Mesodermal cell (in vitro differentiated cells): ENCODE results near the gene MAN1B1.

ENCODE experiments used
- H3K27ac ChIP-seq: 2 replicates; pipeline ENCODE4 v1.7.0; 2013; ENCODE audit warnings: mild to moderate bottlenecking, low read depth, low read length, moderate library complexity; ENCODE audit not compliant: severe bottlenecking
- H3K36me3 ChIP-seq: 2 replicates; pipeline ENCODE4 v1.7.1; 2013; ENCODE audit warnings: mild to moderate bottlenecking, low read length, moderate library complexity; ENCODE audit not compliant: control insufficient read depth, insufficient read depth
- H3K4me1 ChIP-seq: one replicate; pipeline ENCODE4 v1.7.1; 2013; ENCODE audit warnings: mild to moderate bottlenecking, low read length; ENCODE audit not compliant: insufficient read depth, control insufficient read depth, poor library complexity, severe bottlenecking
- H3K4me3 ChIP-seq: 2 replicates; pipeline ENCODE4 v1.7.0; 2013; ENCODE audit warnings: low read length, control low read depth, mild to moderate bottlenecking; ENCODE audit not compliant: insufficient read depth, poor library complexity, severe bottlenecking; ENCODE audit errors: extremely low read depth
- H3K9me3 ChIP-seq: 2 replicates; pipeline ENCODE4 v1.7.1; 2013; ENCODE audit warnings: mild to moderate bottlenecking, low read length, moderate library complexity; ENCODE audit not compliant: control insufficient read depth
- WGBS, 2 experiments: methylation state at CpG; one replicate each; pipeline ENCODE4 v1.1.5; 2013; ENCODE audit warnings: missing lambda C conversion rate in 2 of 2; ENCODE audit not compliant: insufficient coverage in 2 of 2; 5-methylcytosine and 5-hydroxymethylcytosine counted together

Gene MAN1B1

GRCh38 chr9:137070906-137071275 lies 15.9 kb upstream of the MAN1B1 start:
- H3K4me1 ChIP-seq, result peaks cover 12% of the 10 kb centered on the region
- H3K27ac ChIP-seq, result peak overlapping the region; percentile 67
- no peaks in the 10 kb centered on the region for H3K36me3 ChIP-seq
- peak overlapping the region; percentile 40 for H3K4me3 ChIP-seq
- no peaks in the 10 kb centered on the region for H3K9me3 ChIP-seq
- 29 to 43% methylated on average over 5 to 6 of the region's 6 CpGs for WGBS, 2 experiments

DNA sequence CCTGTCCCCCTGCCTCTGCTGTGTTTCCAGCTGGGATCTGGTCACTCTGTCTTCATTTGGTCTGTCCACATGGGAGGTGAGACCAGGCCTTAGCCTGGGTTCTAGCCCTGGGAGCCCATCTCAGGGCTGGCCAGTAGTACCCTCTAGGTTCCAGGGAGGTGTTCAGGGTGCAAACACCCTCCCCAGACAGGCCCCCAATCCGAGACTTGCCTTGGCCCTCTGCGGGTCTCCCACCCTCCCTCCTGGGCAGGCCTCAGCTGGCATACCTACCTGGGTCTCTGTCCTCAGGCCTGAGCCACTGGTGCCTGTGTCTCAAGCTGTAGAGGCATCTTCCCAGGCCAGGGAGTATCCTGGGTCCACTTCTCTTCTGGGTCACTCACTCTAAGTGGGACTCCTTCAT lies 15.5 kb upstream of the MAN1B1 start:
- H3K9me3 ChIP-seq, result no peaks in the 10 kb centered on the region
- peak overlapping the region; percentile 67 for H3K27ac ChIP-seq
- H3K4me3 ChIP-seq, result peak overlapping the region; percentile 40
- WGBS, 2 experiments, result 84% methylated on average over 2 of the region's 2 CpGs; no CpG with 5 or more reads in 1 of the 2 experiments
- no peaks in the 10 kb centered on the region for H3K36me3 ChIP-seq
- H3K4me1 ChIP-seq, result peaks cover 12% of the 10 kb centered on the region

DNA sequence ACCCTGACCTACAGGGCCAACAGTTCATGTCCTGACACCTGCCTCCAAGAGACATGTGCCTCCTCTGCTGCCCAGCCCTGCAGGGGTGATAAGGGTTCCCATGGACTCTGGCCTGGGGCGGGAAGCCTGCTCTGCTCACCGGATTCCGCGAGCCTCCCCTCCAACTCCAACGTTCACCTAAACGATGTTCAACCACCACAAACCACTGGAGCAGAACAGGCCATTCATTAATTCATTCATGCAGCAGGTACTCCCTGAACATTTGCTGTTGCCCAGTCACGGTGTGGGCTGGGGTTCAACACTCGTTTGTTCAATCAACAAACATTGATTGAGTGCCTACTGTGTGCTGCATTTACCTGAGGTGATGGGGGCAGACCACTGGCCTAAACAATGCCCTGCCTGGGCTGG lies 12.8 kb upstream of the MAN1B1 start:
- Histone ChIP-seq H3K4me3 (no peak overlapping the region), H3K27ac (no peak overlapping the region), H3K9me3 (no peaks in the 10 kb centered on the region), H3K36me3 (no peaks in the 10 kb centered on the region), H3K4me1 (peaks cover 14% of the 10 kb centered on the region)
- 93 to 96% methylated on average over 8 of the region's 8 CpGs for WGBS, 2 experiments

DNA sequence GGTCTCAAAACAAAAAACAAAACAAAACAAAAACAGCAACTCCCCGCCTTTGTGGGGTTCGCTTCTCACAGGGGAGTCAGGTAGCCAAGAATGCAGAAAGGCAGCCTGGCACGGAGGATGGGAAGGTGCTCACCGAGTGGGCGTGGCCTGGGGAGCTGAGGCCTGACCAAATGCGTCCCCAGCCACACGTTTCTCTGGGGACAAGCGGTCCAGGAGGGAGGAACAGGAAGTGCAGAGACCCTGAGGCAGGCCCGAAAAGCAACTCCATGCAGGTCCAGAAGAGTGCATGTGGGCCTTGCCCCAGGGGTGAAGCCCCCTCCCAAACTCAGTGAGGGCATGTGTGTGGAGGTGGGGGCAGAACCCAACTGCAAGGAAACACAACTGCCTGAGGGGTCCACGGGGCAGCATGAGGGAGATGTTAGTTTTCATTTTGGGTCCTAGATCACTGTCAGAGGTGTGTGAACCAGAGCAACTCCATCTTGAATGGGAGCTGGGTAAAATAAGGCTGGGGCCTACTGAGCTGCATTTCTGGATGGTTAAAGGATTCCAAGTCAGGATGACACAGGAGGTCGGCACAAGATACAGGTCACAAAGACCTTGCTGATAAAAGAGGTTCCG lies 12.0 kb upstream of the MAN1B1 start:
- Histone ChIP-seq H3K36me3 (peaks cover 4% of the 10 kb centered on the region), H3K4me3 (no peak overlapping the region), H3K27ac (no peak overlapping the region), H3K9me3 (no peaks in the 10 kb centered on the region), H3K4me1 (peaks cover 14% of the 10 kb centered on the region)
- 83 to 86% methylated on average over 12 of the region's 12 CpGs for WGBS, 2 experiments

GRCh38 chr9:137075275-137075775 lies 11.5 kb upstream of the MAN1B1 start:
- H3K36me3 ChIP-seq, result peaks cover 4% of the 10 kb centered on the region
- 73 to 79% methylated on average over 2 to 10 of the region's 12 CpGs for WGBS, 2 experiments
- H3K4me3 ChIP-seq, result no peak overlapping the region
- peaks cover 14% of the 10 kb centered on the region for H3K4me1 ChIP-seq
- no peak overlapping the region for H3K27ac ChIP-seq
- no peaks in the 10 kb centered on the region for H3K9me3 ChIP-seq

- Histone ChIP-seq H3K4me1 (peaks cover 9% of the 10 kb centered on the region), H3K27ac (no peak overlapping the region), H3K9me3 (no peaks in the 10 kb centered on the region), H3K36me3 (peaks cover 4% of the 10 kb centered on the region), H3K4me3 (peak overlapping the region; percentile 47)
- 78% methylated on average over 14 to 15 of the region's 15 CpGs for WGBS, 2 experiments
These were observed 10.2 kb upstream of the MAN1B1 start for GRCh38 chr9:137076636-137077009.

GRCh38 chr9:137077010-137077747 lies 9.6 kb upstream of the MAN1B1 start, which contains the start of gene UAP1L1:
Gene UAP1L1, plus strand, starts transcription at chr9:137077517. Its CDS starts 16 bp downstream, at chr9:137077533.
- Histone ChIP-seq H3K36me3 (peaks cover 4% of the 10 kb centered on the region), H3K4me3 (peak within 1 kb of the TSS; percentile 47), H3K27ac (no peak within 1 kb of the TSS), H3K4me1 (peaks cover 9% of the 10 kb centered on the region), H3K9me3 (no peaks in the 10 kb centered on the region)
- 7 to 8% methylated on average over 13 to 41 of the region's 87 CpGs for WGBS, 2 experiments

DNA sequence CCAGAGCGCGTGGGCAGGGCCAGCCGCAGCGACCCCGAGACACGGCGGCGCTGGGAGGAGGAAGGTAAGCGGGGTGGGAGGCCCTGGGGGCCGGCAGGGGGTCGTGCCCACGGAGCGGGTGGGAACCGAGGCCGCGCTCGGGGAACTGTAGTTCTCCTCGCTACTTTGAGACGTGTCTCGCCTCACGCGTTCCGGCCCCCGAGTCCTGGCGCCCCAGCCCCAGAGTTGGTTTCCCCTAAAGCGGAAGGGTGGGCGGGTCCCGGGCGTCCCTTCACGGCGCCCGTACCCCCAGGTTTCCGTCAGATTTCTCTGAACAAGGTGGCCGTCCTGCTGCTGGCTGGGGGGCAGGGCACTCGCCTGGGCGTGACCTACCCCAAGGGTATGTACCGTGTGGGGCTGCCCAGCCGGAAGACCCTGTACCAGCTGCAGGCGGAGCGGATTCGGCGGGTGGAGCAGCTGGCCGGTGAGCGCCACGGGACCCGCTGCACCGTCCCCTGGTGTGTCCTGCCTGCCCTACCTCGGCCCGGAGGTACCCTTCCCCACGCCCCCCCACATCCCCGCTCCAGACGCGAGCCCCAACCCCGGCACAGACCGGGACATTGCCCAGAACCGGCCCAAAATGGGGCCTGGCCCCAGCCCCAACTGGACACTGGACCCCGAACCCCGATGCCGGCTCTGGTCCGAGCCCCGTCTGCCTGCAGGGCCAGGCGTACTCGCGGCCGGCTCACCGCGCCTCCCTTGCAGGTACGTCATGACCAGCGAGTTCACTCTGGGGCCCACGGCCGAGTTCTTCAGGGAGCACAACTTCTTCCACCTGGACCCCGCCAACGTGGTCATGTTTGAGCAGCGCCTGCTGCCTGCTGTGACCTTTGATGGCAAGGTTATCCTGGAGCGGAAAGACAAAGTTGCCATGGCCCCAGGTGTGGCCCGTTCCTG lies 8.8 kb upstream of the MAN1B1 start:
- Histone ChIP-seq H3K9me3 (no peaks in the 10 kb centered on the region), H3K4me1 (peaks cover 16% of the 10 kb centered on the region), H3K4me3 (peak overlapping the region; percentile 47), H3K36me3 (peaks cover 4% of the 10 kb centered on the region), H3K27ac (no peak overlapping the region)
- WGBS, 2 experiments, result 17 to 18% methylated on average over 56 to 69 of the region's 76 CpGs

DNA sequence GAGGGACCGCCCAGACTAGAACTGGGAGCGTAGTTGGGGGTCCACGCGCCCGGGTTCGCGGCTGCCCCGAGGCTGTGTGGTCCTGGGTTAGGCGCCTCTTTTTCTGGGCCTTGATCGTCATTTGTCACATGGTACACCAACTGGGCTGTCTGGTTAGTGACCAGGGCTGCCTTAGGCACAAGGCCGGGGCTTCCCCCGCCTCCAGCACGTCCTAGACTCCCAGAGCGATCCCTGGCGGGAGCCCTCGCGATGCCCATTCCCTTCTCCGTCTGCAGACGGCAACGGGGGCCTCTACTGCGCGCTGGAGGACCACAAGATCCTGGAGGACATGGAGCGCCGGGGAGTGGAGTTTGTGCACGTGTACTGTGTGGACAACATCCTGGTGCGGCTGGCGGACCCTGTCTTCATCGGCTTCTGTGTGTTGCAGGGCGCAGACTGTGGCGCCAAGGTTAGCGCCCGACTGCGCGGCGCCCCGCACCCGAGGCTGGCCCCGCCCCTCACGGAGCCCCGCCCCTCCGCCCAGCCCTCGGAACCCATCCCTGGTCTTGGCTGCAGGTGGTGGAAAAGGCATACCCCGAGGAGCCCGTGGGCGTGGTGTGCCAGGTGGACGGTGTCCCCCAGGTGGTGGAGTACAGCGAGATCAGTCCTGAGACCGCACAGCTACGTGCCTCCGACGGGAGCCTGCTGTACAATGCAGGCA lies 7.9 kb upstream of the MAN1B1 start:
- Histone ChIP-seq H3K36me3 (peaks cover 4% of the 10 kb centered on the region), H3K9me3 (no peaks in the 10 kb centered on the region), H3K4me3 (peak overlapping the region; percentile 47), H3K4me1 (peaks cover 24% of the 10 kb centered on the region), H3K27ac (no peak overlapping the region)
- WGBS, 2 experiments, result 48 to 52% methylated on average over 34 to 51 of the region's 51 CpGs

GRCh38 chr9:137079401-137079787 lies 7.4 kb upstream of the MAN1B1 start:
- no peak overlapping the region for H3K4me3 ChIP-seq
- WGBS, 2 experiments, result 88 to 90% methylated on average over 13 of the region's 13 CpGs
- H3K4me1 ChIP-seq, result peaks cover 26% of the 10 kb centered on the region
- no peaks in the 10 kb centered on the region for H3K9me3 ChIP-seq
- H3K36me3 ChIP-seq, result peaks cover 4% of the 10 kb centered on the region
- H3K27ac ChIP-seq, result no peak overlapping the region
